HK-2 (cell line): ENCODE data around the gene EXOC2.
"Not testable (repeated sequence)": the region's sequence is repeated elsewhere in the genome, so short reads cannot be mapped to it uniquely, and the experiment has no call there.

Source experiments
- DNase-seq: peaks from one replicate; pipeline ENCODE4 v3.0.0-alpha.2; 2018; ENCODE audit not compliant: unreplicated experiment

The EXOC2 gene

GRCh38 chr6:680666-681340, 12.1 kb downstream of the EXOC2 start:
- DNase-seq: no peak

- DNase-seq: no peak
These were observed 12.7 kb downstream of the EXOC2 start for GRCh38 chr6:680251-680650.

GRCh38 chr6:679282-679681, 13.7 kb downstream of the EXOC2 start:
- no peak for DNase-seq

GRCh38 chr6:678520-678919, 14.4 kb downstream of the EXOC2 start:
- DNase-seq: no peak

GRCh38 chr6:677919-678318, 15.0 kb downstream of the EXOC2 start:
- DNase-seq: no peak

GRCh38 chr6:674956-675355, 18.0 kb downstream of the EXOC2 start:
- no peak for DNase-seq

- no peak for DNase-seq
These were observed 18.5 kb downstream of the EXOC2 start for GRCh38 chr6:674406-674805.

GRCh38 chr6:667253-667927, 25.5 kb downstream of the EXOC2 start:
- DNase-seq: no peak

- no peak for DNase-seq
These were observed 27.3 kb downstream of the EXOC2 start for GRCh38 chr6:665403-666267.

GRCh38 chr6:663788-664187, 29.2 kb downstream of the EXOC2 start:
- not testable (repeated sequence) for DNase-seq

GRCh38 chr6:659716-660581, 33.0 kb downstream of the EXOC2 start:
- no peak for DNase-seq

GRCh38 chr6:658244-658643, 34.7 kb downstream of the EXOC2 start:
- no peak for DNase-seq

- no peak for DNase-seq
These were observed 35.2 kb downstream of the EXOC2 start for GRCh38 chr6:657743-658142.

GRCh38 chr6:656460-657252, 36.3 kb downstream of the EXOC2 start, which contains the start of gene HUS1B:
TSS of gene HUS1B (minus strand) at chr6:657100. CDS start at chr6:656944, 156 bp downstream.
- DNase-seq: no peak

- no peak for DNase-seq
These were observed 38.8 kb downstream of the EXOC2 start for GRCh38 chr6:654136-654535.

GRCh38 chr6:652865-653264, 40.1 kb downstream of the EXOC2 start:
- no peak for DNase-seq

- no peak for DNase-seq
These were observed 42.8 kb downstream of the EXOC2 start for GRCh38 chr6:650098-650497.

GRCh38 chr6:642805-643204, 50.1 kb downstream of the EXOC2 start:
- no peak for DNase-seq

GRCh38 chr6:641225-641985, 51.5 kb downstream of the EXOC2 start:
- no peak for DNase-seq

GRCh38 chr6:636488-636887, 56.5 kb downstream of the EXOC2 start:
- DNase-seq: no peak
